NB4 (cell line): ENCODE results near the gene DCAF12L1.

Source experiments
- POLR2A ChIP-seq: IDR thresholded peaks from 2 replicates; pipeline ENCODE4 v1.6.1; 2011; ENCODE audit warnings: mild to moderate bottlenecking; ENCODE audit not compliant: insufficient read length; ENCODE audit errors: extremely low read depth
- TF ChIP-seq, protein P1 (sequence below): IDR thresholded peaks from 2 replicates; pipeline ENCODE4 v1.6.1; 2011; ENCODE audit warnings: low read depth, low read length
- TF ChIP-seq, protein P2 (sequence below): IDR thresholded peaks from one replicate; pipeline ENCODE4 v1.5.1; 2012; ENCODE audit warnings: low read depth, low read length

GRCh38 chrX:126551306-126551705, 1.3 kb downstream of the DCAF12L1 start:
- TF ChIP-seq, protein P1, sequence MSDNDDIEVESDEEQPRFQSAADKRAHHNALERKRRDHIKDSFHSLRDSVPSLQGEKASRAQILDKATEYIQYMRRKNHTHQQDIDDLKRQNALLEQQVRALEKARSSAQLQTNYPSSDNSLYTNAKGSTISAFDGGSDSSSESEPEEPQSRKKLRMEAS: no peak
- TF ChIP-seq, protein P2, sequence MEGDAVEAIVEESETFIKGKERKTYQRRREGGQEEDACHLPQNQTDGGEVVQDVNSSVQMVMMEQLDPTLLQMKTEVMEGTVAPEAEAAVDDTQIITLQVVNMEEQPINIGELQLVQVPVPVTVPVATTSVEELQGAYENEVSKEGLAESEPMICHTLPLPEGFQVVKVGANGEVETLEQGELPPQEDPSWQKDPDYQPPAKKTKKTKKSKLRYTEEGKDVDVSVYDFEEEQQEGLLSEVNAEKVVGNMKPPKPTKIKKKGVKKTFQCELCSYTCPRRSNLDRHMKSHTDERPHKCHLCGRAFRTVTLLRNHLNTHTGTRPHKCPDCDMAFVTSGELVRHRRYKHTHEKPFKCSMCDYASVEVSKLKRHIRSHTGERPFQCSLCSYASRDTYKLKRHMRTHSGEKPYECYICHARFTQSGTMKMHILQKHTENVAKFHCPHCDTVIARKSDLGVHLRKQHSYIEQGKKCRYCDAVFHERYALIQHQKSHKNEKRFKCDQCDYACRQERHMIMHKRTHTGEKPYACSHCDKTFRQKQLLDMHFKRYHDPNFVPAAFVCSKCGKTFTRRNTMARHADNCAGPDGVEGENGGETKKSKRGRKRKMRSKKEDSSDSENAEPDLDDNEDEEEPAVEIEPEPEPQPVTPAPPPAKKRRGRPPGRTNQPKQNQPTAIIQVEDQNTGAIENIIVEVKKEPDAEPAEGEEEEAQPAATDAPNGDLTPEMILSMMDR: no peak
- no peak for TF ChIP-seq POLR2A
